ENCODE data around the gene SLC13A2.

SLC13A2 gene

GRCh38 chr17:28499684-28500357 lies 26.4 kb downstream of the SLC13A2 start:
- no peak overlapping the region for H3K27ac Mint-ChIP-seq
- peaks cover 10% of the 10 kb centered on the region for H3K27me3 Mint-ChIP-seq (ENCODE audit: low read depth)
- no peaks in the 10 kb centered on the region for H3K9me3 Mint-ChIP-seq
- no peaks in the 10 kb centered on the region for H3K36me3 Mint-ChIP-seq (ENCODE audit: low read depth)
- TF ChIP-seq CTCF (IDR thresholded peaks at IDR 0.05; ENCODE audit: unreplicated experiment in 3 of 3) = no peak
- H3K4me1 Mint-ChIP-seq = peaks cover 11% of the 10 kb centered on the region
- H3K4me3 Mint-ChIP-seq = no peak overlapping the region

- Mint-ChIP-seq H3K36me3 (ENCODE audit: low read depth) (no peaks in the 10 kb centered on the region), H3K27me3 (ENCODE audit: low read depth) (peaks cover 8% of the 10 kb centered on the region), H3K4me1 (peaks cover 11% of the 10 kb centered on the region), H3K27ac (peak overlapping the region in 2 of 3 experiments; percentile 23 to 43), H3K9me3 (no peaks in the 10 kb centered on the region), H3K4me3 (no peak overlapping the region)
- TF ChIP-seq CTCF (IDR thresholded peaks at IDR 0.05; ENCODE audit: unreplicated experiment in 3 of 3) = no peak
Observed at GRCh38 chr17:28500712-28501379, 27.4 kb downstream of the SLC13A2 start.

GRCh38 chr17:28501421-28502284 lies 28.2 kb downstream of the SLC13A2 start:
- no peak for TF ChIP-seq CTCF (IDR thresholded peaks at IDR 0.05; ENCODE audit: unreplicated experiment in 3 of 3)
- Mint-ChIP-seq H3K27me3 (ENCODE audit: low read depth) (peaks cover 10% of the 10 kb centered on the region), H3K27ac (peak overlapping the region in 1 of 3 experiments; percentile 43), H3K4me3 (no peak overlapping the region), H3K36me3 (ENCODE audit: low read depth) (no peaks in the 10 kb centered on the region), H3K9me3 (no peaks in the 10 kb centered on the region), H3K4me1 (peaks cover 13% of the 10 kb centered on the region)

- no peak overlapping the region for H3K4me3 Mint-ChIP-seq
- peaks cover 15% of the 10 kb centered on the region for H3K27me3 Mint-ChIP-seq (ENCODE audit: low read depth)
- no peak overlapping the region for H3K27ac Mint-ChIP-seq
- no peak for TF ChIP-seq CTCF (IDR thresholded peaks at IDR 0.05; ENCODE audit: unreplicated experiment in 3 of 3)
- peaks cover 15% of the 10 kb centered on the region for H3K4me1 Mint-ChIP-seq
- H3K36me3 Mint-ChIP-seq (ENCODE audit: low read depth) = no peaks in the 10 kb centered on the region
- H3K9me3 Mint-ChIP-seq = no peaks in the 10 kb centered on the region
Observed at GRCh38 chr17:28503420-28503819, 30.0 kb downstream of the SLC13A2 start.

GRCh38 chr17:28505986-28506665 lies 32.7 kb downstream of the SLC13A2 start, which contains the start of gene FOXN1:
FOXN1 (plus strand) TSS chr17:28506348; CDS start chr17:28523970, 17,622 bp downstream.
- Mint-ChIP-seq H3K36me3 (ENCODE audit: low read depth) (no peaks in the 10 kb centered on the region), H3K9me3 (no peaks in the 10 kb centered on the region), H3K4me3 (no peak within 1 kb of the TSS), H3K27ac (no peak within 1 kb of the TSS), H3K27me3 (ENCODE audit: low read depth) (peaks cover 31% of the 10 kb centered on the region), H3K4me1 (peaks cover 6% of the 10 kb centered on the region)
- TF ChIP-seq CTCF (IDR thresholded peaks at IDR 0.05; ENCODE audit: unreplicated experiment in 3 of 3) = no peak
